Transverse colon (tissue), 4 donors: Measurements from ENCODE around the gene UBE2O.

Experiments used
- POLR2AphosphoS5 ChIP-seq, 3 donors: sonication (generic); formaldehyde crosslinking; IDR thresholded peaks; one replicate each; pipeline ENCODE4 v1.6.1; 2016; ENCODE audit warnings: antibody characterized with exemption in 3 of 3
- TF ChIP-seq, protein P1 (sequence below), 5 experiments: fragments of 200-600 bp in 3 of 5; fragments of 450-650 bp in 2 of 5; sonication (generic) in 3 of 5; IDR thresholded peaks; 1 replicate in 2 of 5; 2 replicates in 3 of 5; pipeline ENCODE4 v1.5.1; 2016 to 2017; ENCODE audit warnings: antibody characterized with exemption in 5 of 5, inconsistent platforms in 3 of 5, mild to moderate bottlenecking in 2 of 5, moderate library complexity in 1 of 5

DNA sequence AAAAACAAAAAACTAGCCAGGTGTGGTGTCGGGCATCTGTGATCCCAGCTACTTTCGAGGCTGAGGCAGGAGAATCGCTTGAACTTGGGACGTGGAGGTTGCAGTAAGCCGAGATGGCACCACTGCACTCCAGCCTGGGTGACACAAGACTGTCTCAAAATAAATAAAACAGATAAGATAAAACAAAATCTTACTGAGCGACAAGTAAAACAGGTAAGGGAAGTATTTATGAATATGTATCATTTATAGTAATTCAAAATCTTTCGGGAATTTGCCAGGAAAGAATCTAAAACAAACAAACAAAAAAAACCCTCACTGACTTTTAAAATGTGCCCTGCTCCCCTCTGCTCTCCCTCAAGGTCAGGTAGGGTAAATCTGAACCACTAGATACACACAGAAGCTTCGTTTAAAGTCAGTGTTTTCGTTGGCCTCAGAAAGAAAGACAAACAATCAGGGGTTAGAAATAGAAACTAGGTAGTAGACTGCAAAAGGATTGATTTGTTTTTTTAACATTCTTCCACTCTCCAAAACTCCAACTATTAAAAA lies 101.4 kb downstream of the UBE2O start:
- TF ChIP-seq POLR2AphosphoS5 (IDR thresholded peaks at IDR 0.05): no peak
- TF ChIP-seq, protein P1, sequence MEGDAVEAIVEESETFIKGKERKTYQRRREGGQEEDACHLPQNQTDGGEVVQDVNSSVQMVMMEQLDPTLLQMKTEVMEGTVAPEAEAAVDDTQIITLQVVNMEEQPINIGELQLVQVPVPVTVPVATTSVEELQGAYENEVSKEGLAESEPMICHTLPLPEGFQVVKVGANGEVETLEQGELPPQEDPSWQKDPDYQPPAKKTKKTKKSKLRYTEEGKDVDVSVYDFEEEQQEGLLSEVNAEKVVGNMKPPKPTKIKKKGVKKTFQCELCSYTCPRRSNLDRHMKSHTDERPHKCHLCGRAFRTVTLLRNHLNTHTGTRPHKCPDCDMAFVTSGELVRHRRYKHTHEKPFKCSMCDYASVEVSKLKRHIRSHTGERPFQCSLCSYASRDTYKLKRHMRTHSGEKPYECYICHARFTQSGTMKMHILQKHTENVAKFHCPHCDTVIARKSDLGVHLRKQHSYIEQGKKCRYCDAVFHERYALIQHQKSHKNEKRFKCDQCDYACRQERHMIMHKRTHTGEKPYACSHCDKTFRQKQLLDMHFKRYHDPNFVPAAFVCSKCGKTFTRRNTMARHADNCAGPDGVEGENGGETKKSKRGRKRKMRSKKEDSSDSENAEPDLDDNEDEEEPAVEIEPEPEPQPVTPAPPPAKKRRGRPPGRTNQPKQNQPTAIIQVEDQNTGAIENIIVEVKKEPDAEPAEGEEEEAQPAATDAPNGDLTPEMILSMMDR (IDR thresholded peaks at IDR 0.05): no peak
